CD14-positive monocyte (primary cell): ENCODE data around the gene PCBP3. TPM values are rescaled to one million over a fixed set of nuclear protein-coding genes. Genes with fewer than 3 reads are reported as not detected.

Source experiments
- DNase-seq, 3 donors: peaks; one replicate each; pipeline ENCODE4 v3.0.0-alpha.2; 2011 to 2022
- H2AFZ ChIP-seq: 2 replicates; pipeline ENCODE4 v1.6.0; 2012; ENCODE audit warnings: mild to moderate bottlenecking, low read depth, low read length, inconsistent platforms; ENCODE audit not compliant: insufficient read depth, poor library complexity, severe bottlenecking
- H3K27ac ChIP-seq, 2 donors: 1 replicate in 1 of 2; 2 replicates in 1 of 2; pipeline ENCODE4 v1.5.1; 2012 to 2013; ENCODE audit warnings: low read length in 2 of 2, control low read depth in 1 of 2, inconsistent platforms in 1 of 2, low read depth in 1 of 2, mild to moderate bottlenecking in 1 of 2
- H3K27me3 ChIP-seq, 2 donors: one replicate each; pipeline versions ENCODE4 v1.6.0 to v1.6.1; 2011 to 2013; ENCODE audit warnings: low read length in 2 of 2; ENCODE audit not compliant: control insufficient read depth in 2 of 2, insufficient read depth in 2 of 2
- H3K36me3 ChIP-seq, 2 donors: replicated peaks in 1 of 2; 1 replicate in 1 of 2; 2 replicates in 1 of 2; pipeline versions ENCODE4 v1.5.1 to v1.6.1; 2012 to 2013; ENCODE audit warnings: low read length in 2 of 2, control low read depth in 1 of 2, inconsistent platforms in 1 of 2, mild to moderate bottlenecking in 1 of 2; ENCODE audit not compliant: insufficient read depth in 2 of 2, control insufficient read depth in 1 of 2
- H3K4me1 ChIP-seq, 2 donors: 1 replicate in 1 of 2; 2 replicates in 1 of 2; pipeline versions ENCODE4 v1.5.1 to v1.6.1; 2012 to 2013; ENCODE audit warnings: low read length in 2 of 2, control low read depth in 1 of 2, inconsistent platforms in 1 of 2, mild to moderate bottlenecking in 1 of 2, moderate library complexity in 1 of 2; ENCODE audit not compliant: insufficient read depth in 2 of 2, control insufficient read depth in 1 of 2
- H3K4me2 ChIP-seq: replicated peaks from 2 replicates; pipeline ENCODE3; 2012; ENCODE audit warnings: low read length, moderate library complexity, mild to moderate bottlenecking; ENCODE audit not compliant: poor library complexity, severe bottlenecking; ENCODE audit errors: extremely low read depth
- H3K4me3 ChIP-seq, 3 experiments: fragments of 200-600 bp in 1 of 3; sonication (generic) in 1 of 3; replicated peaks in 1 of 3; 1 replicate in 2 of 3; 2 replicates in 1 of 3; pipeline ENCODE4 v1.5.1; 2011 to 2013; ENCODE audit warnings: low read length in 3 of 3, mild to moderate bottlenecking in 3 of 3, control low read depth in 2 of 3, low read depth in 2 of 3, inconsistent platforms in 1 of 3, moderate library complexity in 1 of 3
- H3K79me2 ChIP-seq: 2 replicates; pipeline ENCODE4 v1.6.0; 2012; ENCODE audit warnings: mild to moderate bottlenecking, control low read depth, inconsistent platforms, low read length, moderate library complexity; ENCODE audit not compliant: insufficient read depth
- H3K9ac ChIP-seq: 2 replicates; pipeline ENCODE4 v1.6.0; 2017; ENCODE audit warnings: low read length, mild to moderate bottlenecking; ENCODE audit not compliant: insufficient read depth, poor library complexity, severe bottlenecking
- H3K9me3 ChIP-seq, 2 donors: replicated peaks in 1 of 2; 1 replicate in 1 of 2; 2 replicates in 1 of 2; pipeline versions ENCODE4 v1.5.1 to v1.6.1; 2012 to 2013; ENCODE audit warnings: low read length in 2 of 2, control low read depth in 1 of 2; ENCODE audit not compliant: control insufficient read depth in 1 of 2, insufficient read depth in 1 of 2
- H4K20me1 ChIP-seq: 2 replicates; pipeline ENCODE4 v1.6.0; 2012; ENCODE audit warnings: mild to moderate bottlenecking, low read length, control low read depth, moderate library complexity; ENCODE audit not compliant: insufficient read depth
- H3K27ac Mint-ChIP-seq, 7 donors: one replicate each; pipeline ENCODE4 v1.8.0; 2020; ENCODE audit warnings: mild to moderate bottlenecking in 7 of 7, mixed read lengths in 7 of 7, moderate library complexity in 6 of 7, inconsistent platforms in 2 of 7
- H3K27me3 Mint-ChIP-seq, 3 donors: one replicate each; pipeline ENCODE4 v1.8.0; 2021 to 2022; ENCODE audit warnings: low read depth in 3 of 3, mild to moderate bottlenecking in 3 of 3, mixed read lengths in 3 of 3, moderate library complexity in 3 of 3, inconsistent platforms in 1 of 3
- H3K36me3 Mint-ChIP-seq, 2 donors: one replicate each; pipeline ENCODE4 v1.8.0; 2020; ENCODE audit warnings: mixed read lengths in 2 of 2, inconsistent platforms in 1 of 2, mild to moderate bottlenecking in 1 of 2
- H3K4me1 Mint-ChIP-seq: one replicate; pipeline ENCODE4 v1.8.0; 2020; ENCODE audit warnings: mild to moderate bottlenecking, mixed read lengths
- H3K4me3 Mint-ChIP-seq, 2 donors: one replicate each; pipeline ENCODE4 v1.8.0; 2020; ENCODE audit warnings: mild to moderate bottlenecking in 2 of 2, mixed read lengths in 2 of 2, moderate library complexity in 1 of 2
- H3K9me3 Mint-ChIP-seq, 7 donors: one replicate each; pipeline ENCODE4 v1.8.0; 2020 to 2022; ENCODE audit warnings: mixed read lengths in 7 of 7, mild to moderate bottlenecking in 6 of 7, moderate library complexity in 6 of 7, inconsistent platforms in 2 of 7
- WGBS: methylation state at CpG from one replicate; pipeline ENCODE4 v1.1.5; 2013; ENCODE audit warnings: missing lambda C conversion rate; ENCODE audit not compliant: insufficient coverage; 5-methylcytosine and 5-hydroxymethylcytosine counted together
- intact Hi-C, 2 donors: fragments of 100-400 bp; cut with micrococcal nuclease; formaldehyde crosslinking; loops; one replicate each; pipeline versions ENCODE4 v1.15.0 to v1.15.1; 2023
- polyA plus RNA-seq, 3 donors: library from polyadenylated mRNA; depleted of rRNA in 1 of 3; unstranded in 2 of 3; stranded (reverse) in 1 of 3; fragments of 300-500 nt in 2 of 3; fragments of >200 nt in 1 of 3; fragmentation: Illumina TruSeq in 2 of 3; gene quantifications; 1 replicate in 2 of 3; 2 replicates in 1 of 3; pipeline ENCODE4 v1.2.3, GENCODE V29; 2012 to 2021
- TF ChIP-seq, protein P1 (sequence below): fragments of 200-600 bp; IDR thresholded peaks from one replicate; pipeline ENCODE4 v1.8.0; 2022; ENCODE audit warnings: antibody characterized with exemption, mild to moderate bottlenecking

PCBP3 gene
- polyA plus RNA-seq, 3 donors = 0.34 to 0.49 TPM; not detected in 1

DNA sequence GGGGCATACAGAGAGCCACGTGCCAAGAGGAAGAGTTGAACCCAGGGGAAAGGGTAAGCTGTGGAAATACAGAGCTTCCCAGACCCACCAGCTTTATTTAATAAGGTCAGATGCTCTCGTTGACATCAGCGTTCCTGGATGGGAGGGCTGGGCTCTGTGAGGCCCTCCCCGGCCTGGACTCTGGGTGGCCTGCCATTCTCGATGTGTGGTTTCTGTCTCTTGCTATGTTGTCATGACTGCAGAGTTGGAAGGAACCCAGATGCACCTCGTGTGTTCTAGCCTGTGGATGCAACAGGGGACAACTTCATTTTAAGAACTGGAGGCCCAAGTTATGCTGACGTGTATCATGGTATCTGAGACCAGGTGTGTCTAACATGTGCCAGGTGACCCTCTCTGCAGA is 101.7 kb downstream of the PCBP3 start:
- peaks cover 1 to 2% of the 10 kb centered on the region in 2 donors for H3K36me3 Mint-ChIP-seq
- Histone ChIP-seq H3K36me3 (no peaks in the 10 kb centered on the region), H3K4me1 (no peaks in the 10 kb centered on the region), H3K4me3 (no peak overlapping the region), H3K9me3 (peaks cover 8 to 9% of the 10 kb centered on the region in 2 donors), H4K20me1 (no peaks in the 10 kb centered on the region), H3K4me2 (no peak overlapping the region), H2AFZ (no peak overlapping the region), H3K9ac (no peak overlapping the region), H3K27ac (no peak overlapping the region), H3K79me2 (no peaks in the 10 kb centered on the region), H3K27me3 (no peaks in the 10 kb centered on the region)
- no peak overlapping the region for H3K4me3 Mint-ChIP-seq
- TF ChIP-seq, protein P1, sequence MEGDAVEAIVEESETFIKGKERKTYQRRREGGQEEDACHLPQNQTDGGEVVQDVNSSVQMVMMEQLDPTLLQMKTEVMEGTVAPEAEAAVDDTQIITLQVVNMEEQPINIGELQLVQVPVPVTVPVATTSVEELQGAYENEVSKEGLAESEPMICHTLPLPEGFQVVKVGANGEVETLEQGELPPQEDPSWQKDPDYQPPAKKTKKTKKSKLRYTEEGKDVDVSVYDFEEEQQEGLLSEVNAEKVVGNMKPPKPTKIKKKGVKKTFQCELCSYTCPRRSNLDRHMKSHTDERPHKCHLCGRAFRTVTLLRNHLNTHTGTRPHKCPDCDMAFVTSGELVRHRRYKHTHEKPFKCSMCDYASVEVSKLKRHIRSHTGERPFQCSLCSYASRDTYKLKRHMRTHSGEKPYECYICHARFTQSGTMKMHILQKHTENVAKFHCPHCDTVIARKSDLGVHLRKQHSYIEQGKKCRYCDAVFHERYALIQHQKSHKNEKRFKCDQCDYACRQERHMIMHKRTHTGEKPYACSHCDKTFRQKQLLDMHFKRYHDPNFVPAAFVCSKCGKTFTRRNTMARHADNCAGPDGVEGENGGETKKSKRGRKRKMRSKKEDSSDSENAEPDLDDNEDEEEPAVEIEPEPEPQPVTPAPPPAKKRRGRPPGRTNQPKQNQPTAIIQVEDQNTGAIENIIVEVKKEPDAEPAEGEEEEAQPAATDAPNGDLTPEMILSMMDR = no peak
- no peak overlapping the region for H3K27ac Mint-ChIP-seq
- peaks cover 2 to 9% (median 6%) of the 10 kb centered on the region in 7 donors for H3K9me3 Mint-ChIP-seq
- peaks cover 0 to 2% (median 0%) of the 10 kb centered on the region in 3 donors for H3K27me3 Mint-ChIP-seq
- DNase-seq = no peak
- H3K4me1 Mint-ChIP-seq = no peaks in the 10 kb centered on the region
- WGBS = 96% methylated on average over 6 of the region's 7 CpGs
- intact Hi-C loops = no loop called here

DNA sequence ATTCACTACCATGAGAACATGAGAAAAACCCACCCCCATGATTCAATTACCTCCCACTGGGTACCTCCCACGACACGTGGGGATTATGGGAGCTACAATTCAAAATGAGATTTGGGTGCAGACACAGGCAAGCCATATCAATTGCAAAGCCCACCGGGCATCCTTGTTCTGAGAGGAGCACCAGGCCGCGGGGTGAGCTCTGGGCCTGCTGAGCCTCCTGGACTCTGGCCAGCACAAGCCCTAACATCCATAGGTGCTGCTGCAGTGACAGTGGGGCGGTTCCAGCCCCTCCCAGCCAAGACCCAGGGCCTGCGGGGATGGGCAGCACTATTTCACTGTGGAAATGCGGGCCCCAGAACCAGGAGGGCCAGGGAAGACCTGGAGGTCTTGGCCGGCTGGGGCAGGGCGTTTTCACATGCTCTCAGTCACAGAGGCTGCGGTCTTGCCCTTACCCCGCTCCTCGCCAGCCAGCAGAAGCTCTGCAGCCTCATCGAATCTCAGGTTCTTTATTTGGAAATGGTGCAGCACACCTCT is 103.8 kb downstream of the PCBP3 start:
- H3K27ac Mint-ChIP-seq = no peak overlapping the region
- TF ChIP-seq, protein P1 = no peak

More for the DNA sequence above, 103.8 kb downstream of the PCBP3 start:
- Histone ChIP-seq H3K79me2 (no peaks in the 10 kb centered on the region), H3K4me1 (no peaks in the 10 kb centered on the region), H3K4me3 (no peak overlapping the region), H3K27ac (no peak overlapping the region), H2AFZ (no peak overlapping the region), H4K20me1 (no peaks in the 10 kb centered on the region), H3K9me3 (peaks cover 8 to 9% of the 10 kb centered on the region in 2 donors), H3K9ac (no peak overlapping the region), H3K4me2 (no peak overlapping the region), H3K27me3 (no peaks in the 10 kb centered on the region), H3K36me3 (no peaks in the 10 kb centered on the region)
- H3K9me3 Mint-ChIP-seq = peaks cover 2 to 9% (median 6%) of the 10 kb centered on the region in 7 donors
- no peaks in the 10 kb centered on the region for H3K27me3 Mint-ChIP-seq
- intact Hi-C loops = no loop called here
- DNase-seq = no peak
- peaks cover 1 to 2% of the 10 kb centered on the region in 2 donors for H3K36me3 Mint-ChIP-seq
- H3K4me1 Mint-ChIP-seq = no peaks in the 10 kb centered on the region
- H3K4me3 Mint-ChIP-seq = no peak overlapping the region
- 97% methylated on average over 14 of the region's 14 CpGs for WGBS
